GM13977 (cell line): ENCODE results near the gene PDZD7.
"Not testable (repeated sequence)": the region's sequence is repeated elsewhere in the genome, so short reads cannot be mapped to it uniquely, and the experiment has no call there.

Source experiments
- DNase-seq: peaks from one replicate; pipeline ENCODE4 v3.0.0; 2012; ENCODE audit warnings: low spot score
- CTCF ChIP-seq: IDR thresholded peaks from 2 replicates; pipeline ENCODE4 v1.5.1; 2012; ENCODE audit warnings: mild to moderate bottlenecking, control low read depth; ENCODE audit not compliant: insufficient read depth; ENCODE audit errors: extremely low read depth, missing control alignments
- in situ Hi-C: fragments of 300-500 bp; cut with MboI; formaldehyde crosslinking; loops from one replicate; pipeline ENCODE4 v1.12.0; 2022; ENCODE audit warnings: low sequenced_read_pairs, low pct_unique_long_range_greater_than_20kb, mixed read lengths, inconsistent platforms; ENCODE audit not compliant: unreplicated experiment

Gene PDZD7

GRCh38 chr10:100978121-100978900, 52.6 kb downstream of the PDZD7 start:
- in situ Hi-C loops: no loop called here
- DNase-seq: no peak
- TF ChIP-seq CTCF: no peak

- DNase-seq: no peak
- no peak for TF ChIP-seq CTCF
- in situ Hi-C loops: no loop called here
These were observed 53.5 kb downstream of the PDZD7 start for GRCh38 chr10:100977436-100977835.

GRCh38 chr10:100976906-100977305, 54.0 kb downstream of the PDZD7 start:
- in situ Hi-C loops: no loop called here
- TF ChIP-seq CTCF: no peak
- no peak for DNase-seq

GRCh38 chr10:100975397-100975796, 55.5 kb downstream of the PDZD7 start:
- in situ Hi-C loops, DNase-seq: not testable (repeated sequence)

GRCh38 chr10:100972904-100973535, 57.9 kb downstream of the PDZD7 start:
- TF ChIP-seq CTCF: no peak
- no peak for DNase-seq
- in situ Hi-C loops: no loop called here

- TF ChIP-seq CTCF: no peak
- DNase-seq: no peak
- in situ Hi-C loops: no loop called here
These were observed 58.6 kb downstream of the PDZD7 start for GRCh38 chr10:100972115-100972903.
